CD4-positive, alpha-beta memory T cell (primary cell): ENCODE results near the gene NAALADL2. TPM values are rescaled to one million over a fixed set of nuclear protein-coding genes. Genes with fewer than 3 reads are reported as not detected.

Experiments
- CTCF ChIA-PET: fragments of 350-600 bp; sonication (Branson Sonifier 250); formaldehyde crosslinking; loops from one replicate; lab custom pipeline; 2021; ENCODE audit warnings: inconsistent platforms; ENCODE audit not compliant: partially characterized antibody; lab: Charles Lee
- POLR2A ChIA-PET: fragments of 350-600 bp; sonication (Branson Sonifier 250); formaldehyde crosslinking; loops from one replicate; lab custom pipeline; 2021; ENCODE audit not compliant: partially characterized antibody; lab: Charles Lee
- DNase-seq, 5 donors: peaks; one replicate each; pipeline versions ENCODE4 v3.0.0 to v3.0.0-alpha.2; 2020 to 2022; ENCODE audit warnings: mixed read lengths in 1 of 5
- H3K27ac ChIP-seq: one replicate; pipeline ENCODE4 v1.7.0; 2013; ENCODE audit warnings: low read depth, low read length
- H3K27me3 ChIP-seq: 2 replicates; pipeline ENCODE4 v1.7.0; 2013; ENCODE audit warnings: mild to moderate bottlenecking, low read length, moderate library complexity; ENCODE audit not compliant: insufficient read depth
- H3K36me3 ChIP-seq: 2 replicates; pipeline ENCODE4 v1.7.0; 2013; ENCODE audit warnings: mild to moderate bottlenecking, low read length, moderate library complexity; ENCODE audit not compliant: insufficient read depth
- H3K4me1 ChIP-seq: 2 replicates; pipeline ENCODE4 v1.7.0; 2013; ENCODE audit warnings: mild to moderate bottlenecking, low read length, moderate library complexity; ENCODE audit not compliant: insufficient read depth
- H3K4me3 ChIP-seq, 2 donors: one replicate each; pipeline ENCODE4 v1.7.0; 2013; ENCODE audit warnings: low read length in 2 of 2, mild to moderate bottlenecking in 1 of 2
- H3K9me3 ChIP-seq, 2 donors: one replicate each; pipeline ENCODE4 v1.7.0; 2013; ENCODE audit warnings: low read length in 2 of 2, control low read depth in 1 of 2; ENCODE audit not compliant: control insufficient read depth in 1 of 2
- H3K27ac Mint-ChIP-seq, 7 donors: one replicate each; pipeline ENCODE4 v1.8.0; 2020 to 2021; ENCODE audit warnings: mixed read lengths in 7 of 7, mild to moderate bottlenecking in 6 of 7, inconsistent platforms in 3 of 7, moderate library complexity in 3 of 7
- H3K27me3 Mint-ChIP-seq, 2 donors: one replicate each; pipeline ENCODE4 v1.8.0; 2020 to 2021; ENCODE audit warnings: mixed read lengths in 2 of 2
- H3K36me3 Mint-ChIP-seq, 2 donors: one replicate each; pipeline ENCODE4 v1.8.0; 2020 to 2021; ENCODE audit warnings: mixed read lengths in 2 of 2, inconsistent platforms in 1 of 2, mild to moderate bottlenecking in 1 of 2
- H3K4me1 Mint-ChIP-seq, 4 donors: one replicate each; pipeline ENCODE4 v1.8.0; 2020 to 2021; ENCODE audit warnings: mixed read lengths in 4 of 4, mild to moderate bottlenecking in 1 of 4
- H3K4me3 Mint-ChIP-seq, 8 donors: one replicate each; pipeline ENCODE4 v1.8.0; 2020 to 2021; ENCODE audit warnings: mixed read lengths in 8 of 8, mild to moderate bottlenecking in 7 of 8, moderate library complexity in 6 of 8, inconsistent platforms in 3 of 8
- H3K9me3 Mint-ChIP-seq, 8 donors: one replicate each; pipeline ENCODE4 v1.8.0; 2020 to 2021; ENCODE audit warnings: mixed read lengths in 8 of 8, mild to moderate bottlenecking in 5 of 8, inconsistent platforms in 3 of 8, moderate library complexity in 1 of 8
- intact Hi-C: fragments of 100-400 bp; cut with micrococcal nuclease; formaldehyde crosslinking; loops from one replicate; pipeline ENCODE4 v1.15.1; 2023
- polyA plus RNA-seq, 2 donors: library from polyadenylated mRNA; unstranded; fragments of 300-500 nt; fragmentation: Illumina TruSeq; gene quantifications; one replicate each; pipeline ENCODE4 v1.2.3, GENCODE V29; 2021
- total RNA-seq, 2 experiments: library from RNA; stranded (reverse); gene quantifications; one replicate each; pipeline ENCODE4 v1.2.3, GENCODE V29; 2021

The NAALADL2 gene
- total and polyA plus RNA-seq, 4 experiments from 2014 or later, result not detected

GRCh38 chr3:174955513-174956016 is 96.4 kb downstream of the NAALADL2 start:
- Mint-ChIP-seq H3K4me1 (no peaks in the 10 kb centered on the region), H3K27me3 (no peaks in the 10 kb centered on the region), H3K9me3 (peaks cover 0 to 4% (median 0%) of the 10 kb centered on the region in 8 donors), H3K27ac (no peak overlapping the region), H3K36me3 (no peaks in the 10 kb centered on the region), H3K4me3 (no peak overlapping the region)
- H3K27ac ChIP-seq, result no peak overlapping the region
- DNase-seq, result no peak
- H3K36me3 ChIP-seq, result no peaks in the 10 kb centered on the region
- H3K27me3 ChIP-seq, result no peaks in the 10 kb centered on the region
- H3K4me3 ChIP-seq, result no peak overlapping the region
- POLR2A ChIA-PET, result no interaction called here
- H3K4me1 ChIP-seq, result no peaks in the 10 kb centered on the region
- H3K9me3 ChIP-seq, result no peaks in the 10 kb centered on the region
- CTCF ChIA-PET, result no interaction called here
- intact Hi-C loops, result no loop called here

DNA sequence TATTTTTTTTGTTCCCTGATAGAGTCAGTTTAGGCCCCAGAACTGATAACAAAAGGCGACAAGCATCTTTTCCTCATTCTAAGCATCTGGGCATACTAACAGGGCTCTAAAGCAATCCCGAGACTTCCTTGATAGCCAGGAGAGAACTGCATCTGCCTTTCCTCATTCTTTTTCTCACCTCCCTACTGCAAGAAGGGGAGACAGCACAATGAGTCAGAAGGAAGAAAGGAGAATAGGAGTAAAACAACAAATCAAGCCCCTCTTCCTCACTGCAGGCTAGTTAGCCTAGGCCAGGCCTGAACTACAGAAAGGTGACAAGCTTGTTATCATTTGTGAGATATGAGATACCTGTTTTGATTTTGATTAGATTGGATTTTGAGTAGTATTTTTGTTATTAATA is 97.9 kb downstream of the NAALADL2 start:
- no peaks in the 10 kb centered on the region for H3K4me1 ChIP-seq
- Mint-ChIP-seq H3K4me1 (no peaks in the 10 kb centered on the region), H3K4me3 (no peak overlapping the region), H3K27ac (no peak overlapping the region), H3K9me3 (peaks cover 0 to 4% (median 0%) of the 10 kb centered on the region in 8 donors), H3K27me3 (no peaks in the 10 kb centered on the region), H3K36me3 (no peaks in the 10 kb centered on the region)
- no peak overlapping the region for H3K4me3 ChIP-seq
- H3K27me3 ChIP-seq, result no peaks in the 10 kb centered on the region
- no peak overlapping the region for H3K27ac ChIP-seq
- H3K9me3 ChIP-seq, result no peaks in the 10 kb centered on the region
- CTCF ChIA-PET, result no interaction called here
- H3K36me3 ChIP-seq, result no peaks in the 10 kb centered on the region
- POLR2A ChIA-PET, result no interaction called here
- DNase-seq, result no peak
- intact Hi-C loops, result no loop called here

GRCh38 chr3:174957551-174958001 is 98.4 kb downstream of the NAALADL2 start:
- DNase-seq, result no peak
- ChIA-PET POLR2A (no interaction called here), CTCF (no interaction called here)
- Mint-ChIP-seq H3K27ac (no peak overlapping the region), H3K4me3 (no peak overlapping the region), H3K9me3 (peaks cover 0 to 4% (median 0%) of the 10 kb centered on the region in 8 donors), H3K4me1 (no peaks in the 10 kb centered on the region), H3K36me3 (no peaks in the 10 kb centered on the region), H3K27me3 (no peaks in the 10 kb centered on the region)
- no peak overlapping the region for H3K4me3 ChIP-seq
- H3K9me3 ChIP-seq, result no peaks in the 10 kb centered on the region
- no peaks in the 10 kb centered on the region for H3K27me3 ChIP-seq
- H3K27ac ChIP-seq, result no peak overlapping the region
- H3K4me1 ChIP-seq, result no peaks in the 10 kb centered on the region
- intact Hi-C loops, result no loop called here
- H3K36me3 ChIP-seq, result no peaks in the 10 kb centered on the region

- Mint-ChIP-seq H3K27me3 (no peaks in the 10 kb centered on the region), H3K36me3 (no peaks in the 10 kb centered on the region), H3K4me1 (no peaks in the 10 kb centered on the region), H3K9me3 (peaks cover 0 to 4% (median 0%) of the 10 kb centered on the region in 8 donors), H3K27ac (no peak overlapping the region), H3K4me3 (no peak overlapping the region)
- CTCF ChIA-PET, result no interaction called here
- intact Hi-C loops, result no loop called here
- POLR2A ChIA-PET, result no interaction called here
- no peak overlapping the region for H3K4me3 ChIP-seq
- H3K4me1 ChIP-seq, result no peaks in the 10 kb centered on the region
- H3K9me3 ChIP-seq, result no peaks in the 10 kb centered on the region
- no peak for DNase-seq
- no peaks in the 10 kb centered on the region for H3K36me3 ChIP-seq
- no peak overlapping the region for H3K27ac ChIP-seq
- H3K27me3 ChIP-seq, result no peaks in the 10 kb centered on the region
Measured at GRCh38 chr3:174958671-174959328, 99.7 kb downstream of the NAALADL2 start.

DNA sequence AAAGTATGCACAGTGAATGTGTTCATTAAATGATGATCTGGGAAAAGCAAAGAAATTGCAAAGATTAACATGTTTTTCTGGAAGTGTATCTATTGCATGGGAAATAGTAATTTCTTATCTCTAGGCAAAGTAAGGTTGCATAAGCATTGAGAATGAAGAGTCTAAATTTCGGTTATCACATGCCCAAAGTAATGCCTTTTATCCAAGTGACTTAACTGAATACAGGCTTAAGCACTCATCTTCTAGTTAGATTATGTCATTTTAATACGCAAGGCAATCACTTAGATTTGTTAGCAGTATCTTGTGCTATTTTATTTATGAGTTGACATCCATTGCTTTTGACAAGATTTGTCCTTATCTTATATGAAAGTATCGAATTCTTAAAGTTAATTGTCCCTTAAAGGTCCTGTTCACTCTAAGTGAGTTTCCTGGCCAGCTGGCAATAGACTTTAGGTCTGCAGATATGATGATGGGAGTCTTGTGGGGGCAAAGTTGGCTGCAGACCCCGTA is 100.5 kb downstream of the NAALADL2 start:
- intact Hi-C loops, result no loop called here
- no peaks in the 10 kb centered on the region for H3K27me3 Mint-ChIP-seq
- CTCF ChIA-PET, result no interaction called here

DNA sequence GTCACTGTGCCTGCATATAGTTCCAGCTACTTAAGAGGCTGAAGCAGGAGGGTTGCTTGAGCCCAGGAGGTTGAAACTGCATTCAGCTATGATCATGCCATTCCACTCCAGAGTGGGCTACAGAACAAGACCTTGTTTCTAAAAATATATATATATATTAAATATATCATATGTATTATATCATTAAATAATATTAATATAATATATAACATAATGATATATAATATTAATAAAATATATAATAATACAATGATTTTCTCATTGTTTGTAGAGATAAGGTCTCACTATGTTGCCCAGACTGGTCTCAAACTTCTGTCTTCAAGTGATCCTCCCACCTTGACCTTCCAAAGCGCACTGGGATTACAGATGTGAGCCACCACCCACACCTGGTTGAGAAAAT is 101.8 kb downstream of the NAALADL2 start:
- no peak overlapping the region for H3K27ac Mint-ChIP-seq
- intact Hi-C loops, result no loop called here
- DNase-seq, result no peak
- H3K9me3 Mint-ChIP-seq, result peaks cover 0 to 5% (median 0%) of the 10 kb centered on the region in 8 donors
- no peaks in the 10 kb centered on the region for H3K36me3 Mint-ChIP-seq
- H3K4me3 Mint-ChIP-seq, result no peak overlapping the region
- H3K4me1 ChIP-seq, result no peaks in the 10 kb centered on the region
- H3K27me3 ChIP-seq, result no peaks in the 10 kb centered on the region
- no peaks in the 10 kb centered on the region for H3K4me1 Mint-ChIP-seq
- H3K27me3 Mint-ChIP-seq, result no peaks in the 10 kb centered on the region
- no peak overlapping the region for H3K27ac ChIP-seq
- H3K9me3 ChIP-seq, result no peaks in the 10 kb centered on the region
- H3K36me3 ChIP-seq, result no peaks in the 10 kb centered on the region
- POLR2A ChIA-PET, result no interaction called here
- CTCF ChIA-PET, result no interaction called here
- no peak overlapping the region for H3K4me3 ChIP-seq

More for the DNA sequence above, 100.5 kb downstream of the NAALADL2 start:
- peaks cover 0 to 5% (median 0%) of the 10 kb centered on the region in 8 donors for H3K9me3 Mint-ChIP-seq
- POLR2A ChIA-PET, result no interaction called here
- Histone ChIP-seq H3K9me3 (no peaks in the 10 kb centered on the region), H3K36me3 (no peaks in the 10 kb centered on the region), H3K4me3 (no peak overlapping the region), H3K27ac (no peak overlapping the region), H3K27me3 (no peaks in the 10 kb centered on the region), H3K4me1 (no peaks in the 10 kb centered on the region)
- H3K4me3 Mint-ChIP-seq, result no peak overlapping the region
- H3K36me3 Mint-ChIP-seq, result no peaks in the 10 kb centered on the region
- DNase-seq, result no peak
- no peak overlapping the region for H3K27ac Mint-ChIP-seq
- no peaks in the 10 kb centered on the region for H3K4me1 Mint-ChIP-seq

DNA sequence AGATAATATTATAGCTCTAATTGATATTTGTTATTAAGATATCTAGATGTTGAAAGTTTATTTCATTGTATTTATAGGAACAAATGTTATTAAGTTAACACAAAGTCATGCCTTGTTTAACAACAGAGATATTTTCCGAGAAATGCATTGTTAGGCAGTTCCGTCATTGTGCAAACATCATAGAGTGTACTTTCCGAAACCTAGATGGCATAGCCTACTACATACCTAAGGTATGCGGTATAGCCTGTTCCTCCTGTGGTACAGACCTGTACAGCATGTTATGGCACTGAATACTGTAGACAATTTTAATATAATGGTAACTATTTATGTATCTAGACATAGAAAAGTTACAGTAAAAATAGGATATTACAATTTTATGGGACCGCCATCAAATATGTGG is 114.3 kb downstream of the NAALADL2 start:
- Histone ChIP-seq H3K4me1 (no peaks in the 10 kb centered on the region), H3K9me3 (no peaks in the 10 kb centered on the region), H3K27ac (no peak overlapping the region), H3K4me3 (no peak overlapping the region), H3K27me3 (no peaks in the 10 kb centered on the region), H3K36me3 (no peaks in the 10 kb centered on the region)
- POLR2A ChIA-PET, result no interaction called here
- intact Hi-C loops, result no loop called here
- DNase-seq, result no peak
- Mint-ChIP-seq H3K36me3 (no peaks in the 10 kb centered on the region), H3K27me3 (no peaks in the 10 kb centered on the region), H3K9me3 (peaks cover 0 to 4% (median 0%) of the 10 kb centered on the region in 8 donors), H3K4me3 (no peak overlapping the region), H3K27ac (no peak overlapping the region), H3K4me1 (no peaks in the 10 kb centered on the region)
- CTCF ChIA-PET, result no interaction called here
